Naive thymus-derived CD4-positive, alpha-beta T cell (primary cell): ENCODE data around the gene OTUD4. TPM values are rescaled to one million over a fixed set of nuclear protein-coding genes. Genes with fewer than 3 reads are reported as not detected.
A peak's percentile ranks its signal among the peaks of the same experiment; 100 is the strongest.

ENCODE experiments used
- ATAC-seq: fragments of 150-1000 bp; cut with Tn5 transposase; 2 replicates; pipeline ENCODE4 v1.10.0; 2021; ENCODE audit warnings: mild to moderate bottlenecking, moderate library complexity
- CTCF ChIA-PET: fragments of 350-600 bp; sonication (Branson Sonifier 250); formaldehyde crosslinking; loops from one replicate; lab custom pipeline; 2021; ENCODE audit warnings: antibody characterized with exemption; lab: Charles Lee
- POLR2A ChIA-PET: fragments of 350-600 bp; sonication (Branson Sonifier 250); formaldehyde crosslinking; loops from one replicate; lab custom pipeline; 2021; ENCODE audit warnings: antibody characterized with exemption, inconsistent platforms; lab: Charles Lee
- DNase-seq, 9 donors: peaks; one replicate each; pipeline versions ENCODE4 v3.0.0 to v3.0.0-alpha.2; 2020 to 2022; ENCODE audit warnings: mixed read lengths in 1 of 9
- H3K27ac ChIP-seq: one replicate; pipeline ENCODE4 v1.7.0; 2013; ENCODE audit warnings: mild to moderate bottlenecking, low read depth, low read length, moderate library complexity
- H3K27me3 ChIP-seq, 2 donors: one replicate each; pipeline ENCODE4 v1.7.0; 2013; ENCODE audit warnings: low read length in 2 of 2, mild to moderate bottlenecking in 2 of 2, moderate library complexity in 2 of 2; ENCODE audit not compliant: control insufficient read depth in 2 of 2, insufficient read depth in 2 of 2
- H3K36me3 ChIP-seq, 3 experiments: 1 replicate in 2 of 3; 2 replicates in 1 of 3; pipeline ENCODE4 v1.7.0; 2013; ENCODE audit warnings: low read length in 3 of 3, mild to moderate bottlenecking in 3 of 3, moderate library complexity in 1 of 3; ENCODE audit not compliant: insufficient read depth in 3 of 3, control insufficient read depth in 2 of 3
- H3K4me1 ChIP-seq, 2 donors: one replicate each; pipeline ENCODE4 v1.7.0; 2013; ENCODE audit warnings: low read length in 2 of 2, mild to moderate bottlenecking in 2 of 2, moderate library complexity in 1 of 2; ENCODE audit not compliant: control insufficient read depth in 2 of 2, insufficient read depth in 2 of 2
- H3K4me3 ChIP-seq: 2 replicates; pipeline ENCODE4 v1.7.0; 2013; ENCODE audit warnings: mild to moderate bottlenecking, low read length
- H3K9me3 ChIP-seq, 3 experiments: 1 replicate in 2 of 3; 2 replicates in 1 of 3; pipeline ENCODE4 v1.7.0; 2013; ENCODE audit warnings: low read length in 3 of 3; ENCODE audit not compliant: control insufficient read depth in 2 of 3
- H3K27ac Mint-ChIP-seq, 9 donors: one replicate each; pipeline ENCODE4 v1.8.0; 2020 to 2022; ENCODE audit warnings: mixed read lengths in 9 of 9, mild to moderate bottlenecking in 8 of 9, moderate library complexity in 5 of 9, inconsistent platforms in 2 of 9
- H3K27me3 Mint-ChIP-seq, 5 donors: one replicate each; pipeline ENCODE4 v1.8.0; 2021 to 2022; ENCODE audit warnings: mixed read lengths in 5 of 5, mild to moderate bottlenecking in 1 of 5
- H3K36me3 Mint-ChIP-seq, 5 donors: one replicate each; pipeline ENCODE4 v1.8.0; 2020 to 2022; ENCODE audit warnings: mixed read lengths in 5 of 5, mild to moderate bottlenecking in 3 of 5, inconsistent platforms in 1 of 5
- H3K4me1 Mint-ChIP-seq, 7 donors: one replicate each; pipeline ENCODE4 v1.8.0; 2020 to 2022; ENCODE audit warnings: mixed read lengths in 7 of 7, mild to moderate bottlenecking in 3 of 7, inconsistent platforms in 1 of 7
- H3K4me3 Mint-ChIP-seq, 10 donors: one replicate each; pipeline ENCODE4 v1.8.0; 2020 to 2022; ENCODE audit warnings: mild to moderate bottlenecking in 10 of 10, mixed read lengths in 10 of 10, moderate library complexity in 6 of 10, inconsistent platforms in 2 of 10
- H3K9me3 Mint-ChIP-seq, 11 donors: one replicate each; pipeline ENCODE4 v1.8.0; 2020 to 2022; ENCODE audit warnings: mixed read lengths in 11 of 11, mild to moderate bottlenecking in 4 of 11, inconsistent platforms in 1 of 11, moderate library complexity in 1 of 11
- intact Hi-C, 2 donors: fragments of 100-400 bp; cut with micrococcal nuclease; formaldehyde crosslinking; loops; one replicate each; pipeline ENCODE4 v1.15.1; 2023
- polyA plus RNA-seq, 2 donors: library from polyadenylated mRNA; unstranded; fragments of 300-500 nt; fragmentation: Illumina TruSeq; gene quantifications; one replicate each; pipeline ENCODE4 v1.2.3, GENCODE V29; 2021
- total RNA-seq, 6 experiments: library from RNA in 5 of 6; stranded (reverse) in 5 of 6; gene quantifications; 1 replicate in 5 of 6; 2 replicates in 1 of 6; pipeline ENCODE4 v1.2.3 and lab custom pipeline; 2021 to 2026

Gene OTUD4
- total and polyA plus RNA-seq, 7 experiments from 2014 or later, result 15.0 to 65.4 (median 54.2) TPM

DNA sequence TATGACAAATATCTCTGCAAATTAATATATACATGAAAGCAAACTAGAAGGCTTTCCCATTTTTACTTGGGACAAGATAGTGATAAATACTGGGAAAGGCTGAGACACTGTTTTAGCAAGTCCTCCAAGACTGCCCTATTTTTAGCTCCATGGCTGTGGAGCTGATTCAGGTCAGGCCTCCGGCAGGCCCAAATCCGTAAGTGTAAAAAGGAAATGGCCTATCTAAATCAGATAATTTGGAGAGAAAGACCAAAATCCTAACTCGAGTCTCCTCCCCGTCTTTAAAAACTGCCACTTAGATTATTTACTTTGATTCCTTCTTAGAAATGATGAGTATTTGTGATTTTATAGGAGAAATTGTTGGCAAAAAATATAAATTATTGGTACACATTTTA lies 2.9 kb downstream of the OTUD4 start:
- CTCF ChIA-PET, result interaction anchor here (0.7 kb wide), 1 partner anchor 1634 kb away, joined by 5 read pairs; no protein-coding TSS in a partner anchor
- ATAC-seq (no peak), DNase-seq (no peak)
- H3K9me3 Mint-ChIP-seq, result peaks cover 0 to 4% (median 0%) of the 10 kb centered on the region in 11 donors
- Histone ChIP-seq H3K9me3 (no peaks in the 10 kb centered on the region), H3K4me1 (peaks cover 27 to 39% of the 10 kb centered on the region in 2 donors), H3K27me3 (no peaks in the 10 kb centered on the region), H3K4me3 (peak overlapping the region; percentile 81), H3K27ac (peak overlapping the region; percentile 96), H3K36me3 (peaks cover 0 to 8% (median 4%) of the 10 kb centered on the region in 3 experiments)
- intact Hi-C loops, result loop anchor here (1.0 to 10.0 kb wide), 4 partner anchors 8 to 1990 kb away; no protein-coding TSS in a partner anchor
- peaks cover 34 to 56% (median 51%) of the 10 kb centered on the region in 7 donors for H3K4me1 Mint-ChIP-seq
- peak overlapping the region; percentile 51 to 98 (median 97) for H3K27ac Mint-ChIP-seq
- peak overlapping the region; percentile 80 to 98 (median 97) for H3K4me3 Mint-ChIP-seq
- no peaks in the 10 kb centered on the region for H3K27me3 Mint-ChIP-seq
- peaks cover 11 to 24% (median 16%) of the 10 kb centered on the region in 5 donors for H3K36me3 Mint-ChIP-seq
- POLR2A ChIA-PET, result interaction anchor here (1.1 to 3.4 kb wide), 3 partner anchors 74 to 440 kb away, joined by 4 to 25 read pairs (median 8); partner anchors contain the start of genes ABCE1 and ANAPC10

DNA sequence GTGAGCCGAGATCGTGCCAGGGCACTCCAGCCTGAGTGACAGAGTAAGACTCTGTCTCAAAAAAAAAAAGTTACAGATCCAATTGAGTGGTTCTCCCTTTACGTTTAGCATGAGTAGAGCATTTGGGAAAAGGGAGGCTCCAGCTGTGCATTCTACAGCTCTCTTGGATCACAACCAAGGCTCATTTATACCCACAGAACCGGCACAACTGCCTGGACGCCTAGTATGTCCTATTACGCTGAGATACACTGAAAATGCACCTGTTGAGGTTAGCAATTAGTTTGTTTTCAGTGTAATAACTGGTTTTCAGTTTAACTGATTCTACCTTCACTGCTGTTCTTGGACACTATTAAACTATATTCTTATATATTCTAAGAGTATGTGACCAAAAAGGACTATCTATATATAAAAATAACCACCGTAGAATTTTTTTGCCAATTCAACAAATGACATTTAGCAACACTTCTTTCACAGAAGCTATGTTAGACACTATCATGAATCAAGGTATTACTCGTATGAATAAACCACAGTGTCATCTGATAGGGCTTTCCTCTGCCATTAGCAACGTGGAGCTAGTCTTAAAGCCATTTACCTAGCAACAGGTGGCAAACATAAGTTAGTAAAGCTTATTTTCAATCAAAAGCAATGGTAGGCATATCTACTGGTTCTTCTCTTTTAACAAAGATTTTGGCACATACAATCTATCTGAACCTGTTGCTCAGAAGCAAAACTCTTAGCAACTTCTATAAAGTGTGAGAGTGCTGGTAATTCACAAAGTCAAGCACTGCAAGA lies 3.6 kb downstream of the OTUD4 start:
- Mint-ChIP-seq H3K36me3 (peaks cover 11 to 26% (median 18%) of the 10 kb centered on the region in 5 donors), H3K4me3 (peak overlapping the region in 9 of 10 donors; percentile 80 to 98 (median 97)), H3K9me3 (peaks cover 0 to 4% (median 0%) of the 10 kb centered on the region in 11 donors), H3K27me3 (no peaks in the 10 kb centered on the region), H3K4me1 (peaks cover 37 to 60% (median 49%) of the 10 kb centered on the region in 7 donors), H3K27ac (peak overlapping the region in 6 of 9 donors; percentile 21 to 98 (median 72))
- peaks cover 0 to 12% (median 4%) of the 10 kb centered on the region in 3 experiments for H3K36me3 ChIP-seq
- POLR2A ChIA-PET, result interaction anchor here (1.1 to 3.4 kb wide), 3 partner anchors 73 to 440 kb away, joined by 4 to 25 read pairs (median 8); partner anchors contain the start of genes ABCE1 and ANAPC10
- no peaks in the 10 kb centered on the region for H3K27me3 ChIP-seq
- H3K27ac ChIP-seq, result peak overlapping the region; percentile 96
- intact Hi-C loops, result loop anchor here (1.0 to 10.0 kb wide), 4 partner anchors 8 to 1990 kb away; no protein-coding TSS in a partner anchor
- H3K4me1 ChIP-seq, result peaks cover 27 to 39% of the 10 kb centered on the region in 2 donors
- peak overlapping the region; percentile 81 for H3K4me3 ChIP-seq
- ATAC-seq (no peak), DNase-seq (peak in 1 of 9 donors; percentile 22)
- CTCF ChIA-PET, result interaction anchor here (0.7 kb wide), 1 partner anchor 1634 kb away, joined by 5 read pairs; no protein-coding TSS in a partner anchor
- no peaks in the 10 kb centered on the region for H3K9me3 ChIP-seq

DNA sequence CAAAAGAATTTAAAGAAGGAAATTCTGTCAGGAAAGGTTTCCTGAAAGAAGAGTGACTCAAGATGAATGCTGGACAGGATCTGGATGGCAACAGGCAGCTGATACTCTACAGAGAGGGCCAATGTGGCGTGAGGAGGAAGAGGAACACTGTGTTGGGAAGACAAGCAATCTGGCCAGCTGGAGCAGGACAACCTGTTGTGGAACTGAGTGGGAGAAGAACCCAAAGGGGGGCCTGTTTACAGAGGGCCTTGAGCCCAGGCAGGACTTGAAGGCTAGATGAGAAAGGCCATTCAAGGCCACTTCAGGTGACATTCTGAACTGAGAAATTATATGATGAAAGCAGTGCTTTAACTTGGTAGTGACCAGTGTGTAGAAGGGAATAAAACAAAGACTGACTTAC lies 8.5 kb downstream of the OTUD4 start:
- peak overlapping the region in 1 of 9 donors; percentile 7 for H3K27ac Mint-ChIP-seq
- POLR2A ChIA-PET, result interaction anchor here (0.8 kb wide), 1 partner anchor 447 kb away, joined by 3 read pairs; the partner anchor contains the start of gene MMAA

DNA sequence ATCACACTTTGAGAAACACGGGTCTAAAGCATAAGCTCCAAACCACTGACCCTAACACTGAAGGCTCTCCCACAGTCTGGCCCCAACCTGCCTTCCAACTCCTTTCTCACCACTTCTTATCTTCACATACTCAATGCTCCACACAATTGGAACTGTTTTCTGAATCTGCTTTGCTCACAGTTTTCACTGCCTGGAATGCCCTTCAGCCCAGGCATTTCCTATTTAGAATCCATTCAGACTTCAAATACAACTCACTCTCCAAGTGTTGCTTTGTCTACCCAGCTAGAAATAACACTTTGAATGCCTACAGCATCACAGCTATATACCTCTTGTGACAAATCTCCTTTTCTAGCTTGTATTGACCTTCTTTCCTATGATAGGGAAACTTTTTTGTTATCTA lies 10.2 kb downstream of the OTUD4 start:
- Histone ChIP-seq H3K4me1 (peaks cover 4 to 6% of the 10 kb centered on the region in 2 donors), H3K9me3 (no peaks in the 10 kb centered on the region), H3K27ac (no peak overlapping the region), H3K4me3 (no peak overlapping the region), H3K27me3 (no peaks in the 10 kb centered on the region), H3K36me3 (peaks cover 4 to 46% (median 6%) of the 10 kb centered on the region in 3 experiments)
- DNase-seq, result no peak
- ATAC-seq, result no peak
- ChIA-PET POLR2A (interaction anchor here (1.8 kb wide), 1 partner anchor 9 kb away, joined by 5 read pairs; no protein-coding TSS in a partner anchor), CTCF (no interaction called here)
- Mint-ChIP-seq H3K36me3 (peaks cover 22 to 48% (median 36%) of the 10 kb centered on the region in 5 donors), H3K27ac (peak overlapping the region in 1 of 9 donors; percentile 21), H3K4me1 (peaks cover 15 to 48% (median 36%) of the 10 kb centered on the region in 7 donors), H3K4me3 (no peak overlapping the region), H3K9me3 (peaks cover 0 to 4% (median 0%) of the 10 kb centered on the region in 11 donors), H3K27me3 (no peaks in the 10 kb centered on the region)
- intact Hi-C loops, result loop anchor here in 1 of 2 donors (10.0 kb wide), 1 partner anchor 995 kb away; no protein-coding TSS in a partner anchor

More for the DNA sequence above, 8.5 kb downstream of the OTUD4 start:
- peaks cover 4 to 36% (median 6%) of the 10 kb centered on the region in 3 experiments for H3K36me3 ChIP-seq
- CTCF ChIA-PET, result no interaction called here
- H3K9me3 ChIP-seq, result no peaks in the 10 kb centered on the region
- no peaks in the 10 kb centered on the region for H3K27me3 ChIP-seq
- peaks cover 22 to 45% (median 32%) of the 10 kb centered on the region in 5 donors for H3K36me3 Mint-ChIP-seq
- no peak for DNase-seq
- peaks cover 14 to 15% of the 10 kb centered on the region in 2 donors for H3K4me1 ChIP-seq
- no peak for ATAC-seq
- H3K9me3 Mint-ChIP-seq, result peaks cover 0 to 4% (median 0%) of the 10 kb centered on the region in 11 donors
- no peaks in the 10 kb centered on the region for H3K27me3 Mint-ChIP-seq
- H3K4me3 Mint-ChIP-seq, result no peak overlapping the region
- H3K27ac ChIP-seq, result no peak overlapping the region
- intact Hi-C loops, result loop anchor here in 1 of 2 donors (10.0 kb wide), 1 partner anchor 997 kb away; no protein-coding TSS in a partner anchor
- no peak overlapping the region for H3K4me3 ChIP-seq
- H3K4me1 Mint-ChIP-seq, result peaks cover 15 to 56% (median 40%) of the 10 kb centered on the region in 7 donors

DNA sequence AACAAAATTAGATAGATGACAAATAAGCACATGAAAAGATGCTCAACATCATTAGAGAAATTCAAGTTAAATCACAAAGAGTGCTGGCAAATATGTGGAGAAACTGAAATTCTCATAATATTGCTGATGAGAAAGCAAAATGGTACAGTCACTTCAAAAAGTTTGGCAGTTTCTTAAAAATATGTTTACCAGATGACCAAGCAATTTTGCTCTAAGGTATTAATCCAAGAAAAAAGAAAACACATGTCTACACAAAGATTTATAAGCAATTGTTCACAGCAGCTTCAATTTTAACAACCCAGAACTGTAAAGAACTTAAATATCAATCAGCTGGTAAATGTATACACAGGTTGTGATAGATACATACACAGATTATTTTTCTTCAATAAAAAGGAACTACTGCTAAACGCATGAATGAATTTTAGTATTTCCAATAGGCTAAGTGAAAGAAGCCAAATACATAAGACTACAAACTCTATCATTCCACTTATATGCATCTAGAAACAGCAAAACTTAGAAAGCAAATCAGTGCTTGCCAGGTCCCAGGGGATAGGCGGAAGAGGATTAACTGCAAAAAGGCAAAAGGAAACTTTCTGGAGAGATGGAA lies 11.7 kb downstream of the OTUD4 start:
- no peak overlapping the region for H3K4me3 Mint-ChIP-seq
- POLR2A ChIA-PET, result no interaction called here
- DNase-seq (no peak), ATAC-seq (no peak)
- no peaks in the 10 kb centered on the region for H3K9me3 Mint-ChIP-seq
- no peaks in the 10 kb centered on the region for H3K4me1 ChIP-seq
- H3K27me3 ChIP-seq, result no peaks in the 10 kb centered on the region
- no peak overlapping the region for H3K27ac ChIP-seq
- peaks cover 11 to 39% (median 24%) of the 10 kb centered on the region in 5 donors for H3K36me3 Mint-ChIP-seq
- peaks cover 5 to 36% (median 23%) of the 10 kb centered on the region in 7 donors for H3K4me1 Mint-ChIP-seq
- intact Hi-C loops, result loop anchor here in 1 of 2 donors (1.0 to 2.0 kb wide), 2 partner anchors 9 to 14 kb away; no protein-coding TSS in a partner anchor
- H3K9me3 ChIP-seq, result no peaks in the 10 kb centered on the region
- H3K27me3 Mint-ChIP-seq, result no peaks in the 10 kb centered on the region
- CTCF ChIA-PET, result no interaction called here
- H3K36me3 ChIP-seq, result peaks cover 0 to 39% (median 6%) of the 10 kb centered on the region in 3 experiments
- peak overlapping the region in 2 of 9 donors; percentile 10 to 41 for H3K27ac Mint-ChIP-seq
- no peak overlapping the region for H3K4me3 ChIP-seq

DNA sequence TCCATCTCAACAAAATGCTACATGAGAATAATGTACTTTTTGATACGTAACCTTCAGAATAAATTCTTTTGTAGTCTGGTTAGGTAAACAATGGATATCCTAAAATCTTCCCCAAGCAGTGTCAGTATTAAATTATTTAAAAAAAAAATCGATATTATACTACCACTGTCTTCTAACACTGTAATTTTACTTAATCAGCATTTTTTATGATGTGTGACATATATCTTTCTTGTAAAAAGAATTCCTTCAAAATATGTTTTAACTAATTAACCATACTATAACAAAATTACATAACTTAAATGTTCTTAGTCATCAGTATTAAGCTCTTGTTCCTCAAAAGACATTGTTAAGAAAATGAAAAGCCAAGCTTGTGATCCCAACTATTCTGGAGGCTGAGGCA lies 12.5 kb downstream of the OTUD4 start:
- DNase-seq (no peak), ATAC-seq (no peak)
- intact Hi-C loops, result loop anchor here in 1 of 2 donors (2.0 kb wide), 1 partner anchor 13 kb away; no protein-coding TSS in a partner anchor
- Mint-ChIP-seq H3K9me3 (no peaks in the 10 kb centered on the region), H3K36me3 (peaks cover 11 to 35% (median 20%) of the 10 kb centered on the region in 5 donors), H3K4me3 (no peak overlapping the region), H3K27me3 (no peaks in the 10 kb centered on the region), H3K27ac (no peak overlapping the region), H3K4me1 (peaks cover 2 to 29% (median 22%) of the 10 kb centered on the region in 7 donors)
- Histone ChIP-seq H3K27me3 (no peaks in the 10 kb centered on the region), H3K27ac (no peak overlapping the region), H3K36me3 (peaks cover 4 to 39% (median 6%) of the 10 kb centered on the region in 3 experiments), H3K4me1 (no peaks in the 10 kb centered on the region), H3K4me3 (no peak overlapping the region), H3K9me3 (no peaks in the 10 kb centered on the region)
- POLR2A ChIA-PET, result no interaction called here
- CTCF ChIA-PET, result no interaction called here
